Measurements from ENCODE around the gene TMEM222.
A peak's percentile ranks its signal among the peaks of the same experiment; 100 is the strongest.

Gene TMEM222

GRCh38 chr1:27306892-27307761, 14.8 kb upstream of the TMEM222 start:
- no peak for DNase-seq

- no peak for DNase-seq
Observed at GRCh38 chr1:27307874-27308598, 13.9 kb upstream of the TMEM222 start.

- DNase-seq = no peak
Observed at GRCh38 chr1:27314169-27314568, 7.8 kb upstream of the TMEM222 start.

GRCh38 chr1:27314737-27315136, 7.2 kb upstream of the TMEM222 start:
- no peak for DNase-seq

GRCh38 chr1:27316860-27317259, 5.1 kb upstream of the TMEM222 start:
- no peak for DNase-seq

GRCh38 chr1:27318136-27318535, 3.8 kb upstream of the TMEM222 start:
- no peak for DNase-seq

- DNase-seq = no peak
Observed at GRCh38 chr1:27318596-27318995, 3.4 kb upstream of the TMEM222 start.

- DNase-seq = no peak
Observed at GRCh38 chr1:27322569-27323240, 742 bp downstream of the TMEM222 start.

GRCh38 chr1:27325286-27325685, 3.3 kb downstream of the TMEM222 start:
- no peak for DNase-seq

GRCh38 chr1:27327964-27328363, 6.0 kb downstream of the TMEM222 start:
- DNase-seq = no peak

GRCh38 chr1:27330786-27331185, 8.8 kb downstream of the TMEM222 start:
- DNase-seq = no peak

- no peak for DNase-seq
Observed at GRCh38 chr1:27331426-27331825, 9.5 kb downstream of the TMEM222 start.

- no peak for DNase-seq
Observed at GRCh38 chr1:27331922-27332321, 10.0 kb downstream of the TMEM222 start.

- DNase-seq = peak; percentile 59
Observed at GRCh38 chr1:27332536-27333281, 10.7 kb downstream of the TMEM222 start.

- no peak for DNase-seq
Observed at GRCh38 chr1:27333717-27334279, 11.8 kb downstream of the TMEM222 start.

- DNase-seq = no peak
Observed at GRCh38 chr1:27335506-27336422, 13.8 kb downstream of the TMEM222 start.

- DNase-seq = no peak
Observed at GRCh38 chr1:27336756-27337155, 14.8 kb downstream of the TMEM222 start.

- DNase-seq = no peak
Observed at GRCh38 chr1:27338751-27339150, 16.8 kb downstream of the TMEM222 start.

GRCh38 chr1:27339213-27339612, 17.2 kb downstream of the TMEM222 start:
- DNase-seq = no peak

GRCh38 chr1:27341525-27342252, 19.7 kb downstream of the TMEM222 start, which contains the start of gene SYTL1:
Gene SYTL1 (plus strand): TSS chr1:27342022. CDS start chr1:27345335, 3,313 bp downstream.
- peak; percentile 70 for DNase-seq

- peak; percentile 34 for DNase-seq
Observed at GRCh38 chr1:27342391-27342777, 20.4 kb downstream of the TMEM222 start.

Data from activated gamma-delta T cell treated with Interleukin-2 at 50 U/mL for 16 hours (primary cell).